ENCODE data around the gene CERK. TPM values are rescaled to one million over a fixed set of nuclear protein-coding genes. Genes with fewer than 3 reads are reported as not detected.

The CERK gene
- total and polyA plus RNA-seq, 9 of the 15 experiments (the other 6 are each of a cell fraction or from before 2014, with no cell fraction given) = 1.1 to 14.9 (median 8.7) TPM

- no peak for FAIRE-seq
- in situ Hi-C loops (cut with MboI) = no loop called here
- H3K27ac ChIP-seq (ENCODE audit: extremely low read depth, low read depth, low read length) = no peak overlapping the region
Measured at GRCh38 chr22:46663001-46663400, 75.1 kb downstream of the CERK start.

More at GRCh38 chr22:46663001-46663400, 75.1 kb downstream of the CERK start:
- H3K79me2 ChIP-seq (ENCODE audit: control insufficient read depth, insufficient read depth, low read length) = no peaks in the 10 kb centered on the region; the same call in 2 of the 3 replicates
- CTCF ChIA-PET (ENCODE audit: low intra/inter-chr PET ratio) = no interaction called here
- H3K27me3 ChIP-seq (ENCODE audit: control insufficient read depth in 2 of 2, insufficient read depth in 2 of 2, low read length in 2 of 2) = no peaks in the 10 kb centered on the region
- H3K9me3 ChIP-seq (replicated peaks; ENCODE audit: control insufficient read depth, insufficient read depth, low read depth, low read length) = no peaks in the 10 kb centered on the region
- POLR2A ChIA-PET = no interaction called here
- H3K36me3 ChIP-seq (ENCODE audit: control insufficient read depth, insufficient read depth, low read length) = peaks cover 37% of the 10 kb centered on the region; the same call in 1 of the 3 replicates
- ATAC-seq = no peak
- no peaks in the 10 kb centered on the region for H4K20me1 ChIP-seq (replicated peaks; ENCODE audit: control insufficient read depth, insufficient read depth, low read length)
- H3K9ac ChIP-seq (ENCODE audit: insufficient read depth in 1 of 2, low read depth in 2 of 2, low read length in 2 of 2) = no peak overlapping the region
- no peak overlapping the region for H2AFZ ChIP-seq (ENCODE audit: low read depth, low read length)
- H3K4me3 ChIP-seq = no peak overlapping the region
- H3K4me2 ChIP-seq (ENCODE audit: insufficient read depth, low read length) = no peak overlapping the region
- intact Hi-C loops (cut with micrococcal nuclease) = no loop called here
- WGBS (ENCODE audit: insufficient coverage, low coverage, missing lambda C conversion rate) = 99% methylated on average over 14 of the region's 26 CpGs
- BruUV-seq (replicated peaks) = no TSS peak
- no peak for DNase-seq (ENCODE audit: extremely low read depth in 1 of 4, low spot score in 3 of 4)
- H3K9me1 ChIP-seq (ENCODE audit: control insufficient read depth, insufficient read depth, low read length) = no peaks in the 10 kb centered on the region
- H3K4me1 ChIP-seq (replicated peaks in 1 of 2; ENCODE audit: control insufficient read depth in 2 of 2, insufficient read depth in 2 of 2, low read length in 2 of 2) = peaks cover 0 to 48% of the 10 kb centered on the region in 2 experiments; a peak in 3 of 5 replicates
- TF ChIP-seq FOXK2 (conservative IDR thresholded peaks at IDR 0.05 in 1 of 2, IDR thresholded peaks at IDR 0.05 in 1 of 2; ENCODE audit: low read depth in 2 of 2) (no peak), PKNOX1 (IDR thresholded peaks at IDR 0.05) (no peak), POLR2G (IDR thresholded peaks at IDR 0.05; ENCODE audit: low read depth, low read length) (0 out of 2 replicates have a peak, but pooled peaks have one; percentile 5), ZNF707 (CRISPR knock-in tag; conservative IDR thresholded peaks at IDR 0.05) (no peak), NR0B1 (IDR thresholded peaks at IDR 0.05; ENCODE audit: partially characterized antibody) (no peak), CAMTA2 (CRISPR knock-in tag; conservative IDR thresholded peaks at IDR 0.05) (no peak), NFIX (CRISPR knock-in tag; IDR thresholded peaks at IDR 0.05; ENCODE audit: low read depth) (no peak)
